Measurements from ENCODE around the gene BUB1. TPM values are rescaled to one million over a fixed set of nuclear protein-coding genes. Genes with fewer than 3 reads are reported as not detected.
A peak's percentile ranks its signal among the peaks of the same experiment; 100 is the strongest.
"Not testable (repeated sequence)": the region's sequence is repeated elsewhere in the genome, so short reads cannot be mapped to it uniquely, and the experiment has no call there.

Gene BUB1
- total RNA-seq, 1 donor = 37.1 TPM

GRCh38 chr2:110642360-110642759, 35.5 kb downstream of the BUB1 start:
- no peak for DNase-seq (ENCODE audit: low read depth)
- no peak for TF ChIP-seq CTCF (IDR thresholded peaks at IDR 0.05; ENCODE audit: insufficient read depth, low read depth, low read length)

GRCh38 chr2:110639972-110640371, 37.9 kb downstream of the BUB1 start:
- no peak for DNase-seq (ENCODE audit: low read depth)
- H3K4me3 ChIP-seq (ENCODE audit: low read depth, low read length) = no peak overlapping the region
- TF ChIP-seq CTCF (IDR thresholded peaks at IDR 0.05; ENCODE audit: insufficient read depth, low read depth, low read length) = no peak

More at GRCh38 chr2:110642360-110642759, 35.5 kb downstream of the BUB1 start:
- no peak overlapping the region for H3K4me3 ChIP-seq (ENCODE audit: low read depth, low read length)

DNA sequence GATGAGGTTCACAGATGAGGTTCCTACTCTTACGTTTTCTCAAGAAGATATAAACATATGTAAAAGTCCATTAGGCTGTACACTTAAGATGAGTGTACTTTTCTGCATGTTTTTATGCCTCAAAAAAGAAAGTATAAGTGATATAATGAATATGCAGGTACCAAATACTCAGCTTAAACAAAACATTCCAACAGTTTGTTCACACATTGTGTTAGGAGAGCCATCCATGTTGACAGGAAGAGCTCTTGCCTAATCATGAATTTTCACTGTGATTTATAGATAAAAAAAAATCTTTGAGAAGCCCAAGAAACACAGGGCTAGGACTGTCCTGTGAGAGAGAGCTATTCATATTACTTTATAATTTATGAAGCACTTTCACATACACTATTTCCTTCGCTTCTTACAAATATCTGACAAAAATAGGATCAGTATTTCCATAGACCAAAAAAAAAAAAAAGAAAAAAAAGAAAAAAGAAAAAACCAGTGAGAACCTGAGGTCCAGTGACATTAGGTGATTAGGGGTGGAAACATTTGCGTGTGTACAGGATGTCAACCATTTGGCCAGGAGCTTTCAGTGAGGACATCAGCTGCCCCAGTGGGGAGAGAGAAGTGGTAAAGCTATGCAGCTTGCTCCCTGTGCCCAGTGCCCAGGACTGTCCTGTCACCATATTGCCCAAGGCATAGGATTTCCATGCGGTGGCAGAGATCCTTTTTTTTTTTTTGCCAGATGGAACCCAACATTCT, 38.7 kb downstream of the BUB1 start:
- no peak overlapping the region for H3K4me3 ChIP-seq (ENCODE audit: low read depth, low read length)
- TF ChIP-seq CTCF (IDR thresholded peaks at IDR 0.05; ENCODE audit: insufficient read depth, low read depth, low read length) = no peak
- peak; percentile 4 for DNase-seq (ENCODE audit: low read depth)

DNA sequence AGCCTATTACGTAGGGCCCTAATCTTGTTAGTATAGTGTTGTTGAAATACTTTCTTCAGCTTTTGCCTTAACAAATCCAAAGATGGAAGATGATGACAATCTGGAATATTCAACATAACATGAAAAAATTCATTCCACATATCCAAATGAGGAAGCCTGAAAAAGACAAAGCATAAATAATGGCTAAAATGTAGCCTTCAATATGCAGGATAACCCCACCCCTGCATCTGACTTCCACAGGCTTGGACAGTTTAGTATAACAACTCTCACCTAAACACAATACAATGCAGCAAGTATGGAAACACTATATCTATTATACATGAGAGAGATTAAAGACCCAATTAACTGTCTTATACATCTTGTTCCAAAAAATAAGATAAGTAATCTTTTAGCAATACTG, 39.9 kb downstream of the BUB1 start:
- no peak for DNase-seq (ENCODE audit: low read depth)
- no peak for TF ChIP-seq CTCF (IDR thresholded peaks at IDR 0.05; ENCODE audit: insufficient read depth, low read depth, low read length)
- H3K4me3 ChIP-seq (ENCODE audit: low read depth, low read length) = no peak overlapping the region

DNA sequence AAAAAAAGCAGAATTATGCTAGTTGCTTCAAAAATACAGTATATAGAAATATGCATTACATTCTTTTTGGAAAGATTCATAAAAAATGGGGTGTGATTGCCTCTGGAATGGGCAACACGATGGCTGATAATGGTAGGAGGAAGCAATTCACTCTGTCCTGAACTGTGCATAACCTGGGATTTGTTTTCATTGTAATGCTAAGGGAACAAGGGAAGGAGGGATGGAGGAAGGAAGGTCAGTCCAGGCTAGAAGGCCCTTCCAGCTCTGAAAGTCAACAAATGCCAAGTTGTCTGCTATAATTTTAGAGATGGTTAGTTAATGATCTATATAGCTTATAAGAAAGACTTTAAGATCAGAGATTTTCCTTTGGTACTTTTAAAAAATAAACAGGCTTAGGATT, 40.8 kb downstream of the BUB1 start:
- no peak for TF ChIP-seq CTCF (IDR thresholded peaks at IDR 0.05; ENCODE audit: insufficient read depth, low read depth, low read length)
- no peak for DNase-seq (ENCODE audit: low read depth)
- no peak overlapping the region for H3K4me3 ChIP-seq (ENCODE audit: low read depth, low read length)

GRCh38 chr2:110635949-110636628, 41.8 kb downstream of the BUB1 start:
- not testable (repeated sequence) for H3K4me3 ChIP-seq (ENCODE audit: low read depth, low read length); DNase-seq (ENCODE audit: low read depth)

- H3K4me3 ChIP-seq (ENCODE audit: low read depth, low read length); DNase-seq (ENCODE audit: low read depth): not testable (repeated sequence)
These were observed 50.5 kb downstream of the BUB1 start for GRCh38 chr2:110627348-110627747.

GRCh38 chr2:110619326-110619939, 58.4 kb downstream of the BUB1 start:
- H3K4me3 ChIP-seq (ENCODE audit: low read depth, low read length); DNase-seq (ENCODE audit: low read depth): not testable (repeated sequence)

DNA sequence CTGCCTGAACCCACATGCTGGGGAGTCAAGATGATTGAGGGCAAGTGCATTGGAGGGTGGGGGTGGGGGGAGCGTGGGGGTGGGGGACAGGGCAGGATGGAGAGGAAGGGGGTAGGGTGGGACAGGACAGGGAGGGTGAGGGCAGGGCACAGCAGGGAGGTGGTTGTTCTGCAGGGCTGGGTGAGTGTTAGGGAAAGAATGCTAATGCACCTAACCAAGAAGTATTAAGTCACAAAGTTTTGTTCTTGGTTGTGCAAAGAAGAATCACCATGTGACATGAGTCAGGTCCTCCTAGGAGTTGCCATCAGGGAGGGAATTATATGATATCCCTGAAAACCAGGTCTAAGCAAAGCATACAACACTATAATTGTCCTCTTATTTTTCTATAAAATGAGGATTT, 63.9 kb downstream of the BUB1 start:
- not testable (repeated sequence) for H3K4me3 ChIP-seq (ENCODE audit: low read depth, low read length); DNase-seq (ENCODE audit: low read depth)

- H3K4me3 ChIP-seq (ENCODE audit: low read depth, low read length); DNase-seq (ENCODE audit: low read depth): not testable (repeated sequence)
These were observed 67.1 kb downstream of the BUB1 start for GRCh38 chr2:110610613-110611250.

DNA sequence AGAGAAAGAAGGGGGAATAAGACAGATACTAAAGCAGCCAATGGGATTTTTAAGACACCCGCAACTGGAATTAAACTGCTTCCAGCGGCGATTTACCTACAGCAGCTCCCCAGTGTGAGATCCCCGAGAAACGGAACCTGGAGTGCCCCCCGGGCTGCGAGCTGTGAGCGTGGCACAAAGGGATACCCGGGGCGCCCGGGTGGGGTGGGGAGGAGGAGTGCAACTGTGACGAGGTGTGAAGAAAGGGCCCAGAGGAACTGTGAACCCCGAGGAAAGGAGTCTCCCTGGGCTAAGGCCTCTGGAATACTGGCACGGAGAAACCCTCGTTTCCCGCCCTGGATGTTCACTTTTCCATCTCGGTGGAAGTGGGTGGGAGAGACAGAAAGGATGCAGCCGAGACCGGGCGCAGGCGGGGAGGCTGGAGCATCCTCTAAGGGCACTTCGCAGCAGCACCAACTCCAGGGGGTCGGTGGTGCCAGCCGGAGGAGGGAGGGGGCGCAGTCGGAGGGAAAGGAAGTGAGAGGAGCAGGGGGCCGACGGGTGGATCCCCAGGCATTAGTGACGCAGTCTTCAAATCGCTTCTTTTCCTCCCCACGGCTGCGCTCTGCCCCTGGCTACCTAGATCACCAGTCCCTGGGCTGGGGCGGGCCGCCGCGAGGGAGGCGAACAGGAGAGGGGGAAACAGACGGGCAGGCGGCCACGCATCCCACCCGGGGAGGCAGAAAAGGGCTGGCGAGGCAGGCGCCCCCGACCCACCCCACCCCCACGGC, 67.8 kb downstream of the BUB1 start:
- DNase-seq (ENCODE audit: low read depth); H3K4me3 ChIP-seq (ENCODE audit: low read depth, low read length): not testable (repeated sequence)
